ENCODE results near the gene FLRT2. TPM values are rescaled to one million over a fixed set of nuclear protein-coding genes. Genes with fewer than 3 reads are reported as not detected.

FLRT2 gene
- total and polyA plus RNA-seq, 12 donors = 3.3 to 112 (median 17.4) TPM

- Histone ChIP-seq H3K27ac (no peak overlapping the region), H3K4me1 (replicated peaks in 1 of 2) (no peaks in the 10 kb centered on the region), H3K27me3 (no peaks in the 10 kb centered on the region), H3K4me3 (no peak overlapping the region), H3K9me3 (replicated peaks in 1 of 3) (no peaks in the 10 kb centered on the region), H3K36me3 (replicated peaks in 1 of 2) (no peaks in the 10 kb centered on the region)
- intact Hi-C loops (cut with DNase I) = no loop called here
- WGBS, 4 donors = 76 to 83% (median 81%) methylated on average over 2 of the region's 2 CpGs
- no peak for TF ChIP-seq CTCF (IDR thresholded peaks at IDR 0.05)
- no peak for TF ChIP-seq POLR2A (IDR thresholded peaks at IDR 0.05)
- DNase-seq = no peak
Observed at GRCh38 chr14:85558505-85558904, 28.6 kb downstream of the FLRT2 start.

GRCh38 chr14:85562630-85563029 lies 32.7 kb downstream of the FLRT2 start:
- WGBS, 4 donors = 84 to 94% (median 91%) methylated on average over 5 of the region's 5 CpGs
- intact Hi-C loops (cut with DNase I) = no loop called here
- H3K4me1 ChIP-seq (replicated peaks in 1 of 2) = peaks cover 0 to 6% of the 10 kb centered on the region in 2 donors
- no peaks in the 10 kb centered on the region for H3K27me3 ChIP-seq
- H3K36me3 ChIP-seq (replicated peaks in 1 of 2) = no peaks in the 10 kb centered on the region
- no peak for DNase-seq
- H3K4me3 ChIP-seq = no peak overlapping the region
- H3K9me3 ChIP-seq (replicated peaks in 1 of 3) = no peaks in the 10 kb centered on the region
- H3K27ac ChIP-seq = no peak overlapping the region
- no peak for TF ChIP-seq CTCF (IDR thresholded peaks at IDR 0.05)
- no peak for TF ChIP-seq POLR2A (IDR thresholded peaks at IDR 0.05)

GRCh38 chr14:85564841-85565527 lies 35.0 kb downstream of the FLRT2 start:
- no peaks in the 10 kb centered on the region for H3K36me3 ChIP-seq (replicated peaks in 1 of 2)
- no peaks in the 10 kb centered on the region for H3K27me3 ChIP-seq
- peaks cover 0 to 6% of the 10 kb centered on the region in 2 donors for H3K4me1 ChIP-seq (replicated peaks in 1 of 2)
- H3K4me3 ChIP-seq = no peak overlapping the region
- H3K9me3 ChIP-seq (replicated peaks in 1 of 3) = no peaks in the 10 kb centered on the region
- no peak overlapping the region for H3K27ac ChIP-seq
- no peak for DNase-seq
- intact Hi-C loops (cut with DNase I) = no loop called here
- TF ChIP-seq POLR2A (IDR thresholded peaks at IDR 0.05) (no peak), CTCF (IDR thresholded peaks at IDR 0.05) (no peak)
- 62 to 75% (median 69%) methylated on average over 3 of the region's 3 CpGs for WGBS, 4 donors

GRCh38 chr14:85565862-85566296 lies 35.9 kb downstream of the FLRT2 start:
- H3K27ac ChIP-seq = peak overlapping the region in 1 of 5 donors; percentile 32
- intact Hi-C loops (cut with DNase I) = no loop called here

More at GRCh38 chr14:85565862-85566296, 35.9 kb downstream of the FLRT2 start:
- H3K4me1 ChIP-seq (replicated peaks in 1 of 2) = peaks cover 0 to 6% of the 10 kb centered on the region in 2 donors
- TF ChIP-seq POLR2A (IDR thresholded peaks at IDR 0.05) (no peak), CTCF (IDR thresholded peaks at IDR 0.05) (no peak)
- no peaks in the 10 kb centered on the region for H3K36me3 ChIP-seq (replicated peaks in 1 of 2)
- 74 to 87% (median 83%) methylated on average over 3 of the region's 3 CpGs for WGBS, 4 donors
- no peaks in the 10 kb centered on the region for H3K27me3 ChIP-seq
- no peak for DNase-seq
- H3K4me3 ChIP-seq = no peak overlapping the region
- H3K9me3 ChIP-seq (replicated peaks in 1 of 3) = no peaks in the 10 kb centered on the region

Data from adrenal gland (tissue), 12 donors.